ENCODE measurements around the gene RABGAP1L.

RABGAP1L gene

GRCh38 chr1:174818951-174819350 lies 659.6 kb downstream of the RABGAP1L start:
- DNase-seq (ENCODE audit: low read depth): no peak
- in situ Hi-C loops (cut with HindIII; ENCODE audit: low sequenced_read_pairs): no loop called here
- no peak overlapping the region for H3K4me3 ChIP-seq (ENCODE audit: low read depth, low read length)

GRCh38 chr1:174819596-174819995 lies 660.3 kb downstream of the RABGAP1L start:
- DNase-seq (ENCODE audit: low read depth): no peak
- no peak overlapping the region for H3K4me3 ChIP-seq (ENCODE audit: low read depth, low read length)
- TF ChIP-seq CTCF (IDR thresholded peaks at IDR 0.05; ENCODE audit: low read depth, low read length, missing control alignments): no peak
- in situ Hi-C loops (cut with HindIII; ENCODE audit: low sequenced_read_pairs): no loop called here

More at GRCh38 chr1:174818951-174819350, 659.6 kb downstream of the RABGAP1L start:
- no peak for TF ChIP-seq CTCF (IDR thresholded peaks at IDR 0.05; ENCODE audit: low read depth, low read length, missing control alignments)

- no peak overlapping the region for H3K4me3 ChIP-seq (ENCODE audit: low read depth, low read length)
- in situ Hi-C loops (cut with HindIII; ENCODE audit: low sequenced_read_pairs): no loop called here
- no peak for DNase-seq (ENCODE audit: low read depth)
- TF ChIP-seq CTCF (IDR thresholded peaks at IDR 0.05; ENCODE audit: low read depth, low read length, missing control alignments): no peak
Observed at GRCh38 chr1:174825127-174825526, 665.8 kb downstream of the RABGAP1L start.

- no peak for TF ChIP-seq CTCF (IDR thresholded peaks at IDR 0.05; ENCODE audit: low read depth, low read length, missing control alignments)
- in situ Hi-C loops (cut with HindIII; ENCODE audit: low sequenced_read_pairs): no loop called here
- no peak for DNase-seq (ENCODE audit: low read depth)
- H3K4me3 ChIP-seq (ENCODE audit: low read depth, low read length): no peak overlapping the region
Observed at GRCh38 chr1:174825806-174826205, 666.5 kb downstream of the RABGAP1L start.

- in situ Hi-C loops (cut with HindIII; ENCODE audit: low sequenced_read_pairs): no loop called here
- H3K4me3 ChIP-seq (ENCODE audit: low read depth, low read length): no peak overlapping the region
- TF ChIP-seq CTCF (IDR thresholded peaks at IDR 0.05; ENCODE audit: low read depth, low read length, missing control alignments): no peak
- no peak for DNase-seq (ENCODE audit: low read depth)
Observed at GRCh38 chr1:174828264-174828663, 668.9 kb downstream of the RABGAP1L start.

- TF ChIP-seq CTCF (IDR thresholded peaks at IDR 0.05; ENCODE audit: low read depth, low read length, missing control alignments): no peak
- DNase-seq (ENCODE audit: low read depth): no peak
- no peak overlapping the region for H3K4me3 ChIP-seq (ENCODE audit: low read depth, low read length)
- in situ Hi-C loops (cut with HindIII; ENCODE audit: low sequenced_read_pairs): no loop called here
Observed at GRCh38 chr1:174829990-174830389, 670.7 kb downstream of the RABGAP1L start.

GRCh38 chr1:174836543-174836942 lies 677.2 kb downstream of the RABGAP1L start:
- TF ChIP-seq CTCF (IDR thresholded peaks at IDR 0.05; ENCODE audit: low read depth, low read length, missing control alignments): no peak
- in situ Hi-C loops (cut with HindIII; ENCODE audit: low sequenced_read_pairs): no loop called here
- DNase-seq (ENCODE audit: low read depth): peak; percentile 9

More at GRCh38 chr1:174836543-174836942, 677.2 kb downstream of the RABGAP1L start:
- no peak overlapping the region for H3K4me3 ChIP-seq (ENCODE audit: low read depth, low read length)
